Ascending aorta (tissue), 2 donors: ENCODE data around the gene NUDT9. TPM values are rescaled to one million over a fixed set of nuclear protein-coding genes. Genes with fewer than 3 reads are reported as not detected.
"Not testable (repeated sequence)": the region's sequence is repeated elsewhere in the genome, so short reads cannot be mapped to it uniquely, and the experiment has no call there.

Experiments
- DNase-seq, 2 donors: peaks; one replicate each; pipeline ENCODE4 v3.0.0-alpha.2; 2019; ENCODE audit warnings: low spot score in 2 of 2
- H3K27ac ChIP-seq, 2 donors: fragments of 200-600 bp; sonication (generic); one replicate each; pipeline ENCODE4 v1.5.1; 2016 to 2017; ENCODE audit warnings: mild to moderate bottlenecking in 1 of 2
- H3K27me3 ChIP-seq: fragments of 200-600 bp; sonication (generic); one replicate; pipeline ENCODE4 v1.5.1; 2017
- H3K36me3 ChIP-seq, 2 donors: fragments of 200-600 bp; sonication (generic); one replicate each; pipeline ENCODE4 v1.5.1; 2016
- H3K4me1 ChIP-seq, 2 donors: fragments of 200-600 bp; sonication (generic); one replicate each; pipeline ENCODE4 v1.5.1; 2016 to 2017; ENCODE audit warnings: mild to moderate bottlenecking in 1 of 2
- H3K4me3 ChIP-seq, 2 donors: fragments of 200-600 bp; sonication (generic); one replicate each; pipeline ENCODE4 v1.5.1; 2016 to 2017; ENCODE audit warnings: mild to moderate bottlenecking in 1 of 2
- H3K9me3 ChIP-seq, 2 donors: fragments of 200-600 bp; sonication (generic); one replicate each; pipeline ENCODE4 v1.5.1; 2016
- intact Hi-C: fragments of 100-400 bp; cut with DNase I; formaldehyde crosslinking; loops from one replicate; pipeline ENCODE4 v1.15.1; 2023
- total RNA-seq: library from RNA; depleted of rRNA; stranded (reverse); fragments of >200 nt; gene quantifications from one replicate; pipeline ENCODE4 v1.1.0, GENCODE V29; 2016
- TF ChIP-seq, protein P1 (sequence below), 3 experiments: fragments of 200-600 bp in 2 of 3; fragments of 450-650 bp in 1 of 3; sonication (generic) in 2 of 3; IDR thresholded peaks; one replicate each; pipeline ENCODE4 v1.5.1; 2016 to 2019; ENCODE audit warnings: antibody characterized with exemption in 3 of 3, mild to moderate bottlenecking in 1 of 3, moderate library complexity in 1 of 3

The NUDT9 gene
- total RNA-seq, 1 donor from 2014 or later, result 35.9 TPM

DNA sequence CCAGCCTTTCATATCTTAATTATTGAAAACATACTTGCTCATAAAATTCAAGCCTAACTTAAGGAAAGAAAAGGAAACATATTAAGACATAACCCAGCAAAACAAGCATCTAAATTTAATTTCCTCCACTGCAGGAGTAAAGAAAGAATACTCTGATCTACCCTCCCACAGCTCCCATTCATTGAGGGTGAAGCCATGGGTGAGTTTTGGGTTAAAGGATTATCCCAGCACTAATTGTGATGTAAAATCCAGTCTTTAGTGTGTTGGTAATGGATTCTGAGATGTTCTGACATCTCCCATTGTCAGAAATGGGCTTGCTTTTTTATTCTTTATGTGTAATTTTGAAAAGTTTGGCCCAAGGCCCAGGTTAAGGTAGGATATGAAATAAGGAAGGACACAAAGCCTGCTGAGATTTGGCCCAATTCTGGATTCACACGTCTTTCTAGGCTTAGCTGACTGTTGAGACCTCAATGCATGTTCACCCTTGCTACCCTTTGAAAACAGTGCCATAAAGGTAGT lies 56.4 kb downstream of the NUDT9 start:
- Histone ChIP-seq H3K36me3 (peaks cover 74 to 95% of the 10 kb centered on the region in 2 donors), H3K27ac (no peak overlapping the region), H3K9me3 (no peaks in the 10 kb centered on the region), H3K4me1 (no peaks in the 10 kb centered on the region), H3K4me3 (no peak overlapping the region), H3K27me3 (no peaks in the 10 kb centered on the region)
- intact Hi-C loops, result no loop called here
- no peak for DNase-seq
- TF ChIP-seq, protein P1, sequence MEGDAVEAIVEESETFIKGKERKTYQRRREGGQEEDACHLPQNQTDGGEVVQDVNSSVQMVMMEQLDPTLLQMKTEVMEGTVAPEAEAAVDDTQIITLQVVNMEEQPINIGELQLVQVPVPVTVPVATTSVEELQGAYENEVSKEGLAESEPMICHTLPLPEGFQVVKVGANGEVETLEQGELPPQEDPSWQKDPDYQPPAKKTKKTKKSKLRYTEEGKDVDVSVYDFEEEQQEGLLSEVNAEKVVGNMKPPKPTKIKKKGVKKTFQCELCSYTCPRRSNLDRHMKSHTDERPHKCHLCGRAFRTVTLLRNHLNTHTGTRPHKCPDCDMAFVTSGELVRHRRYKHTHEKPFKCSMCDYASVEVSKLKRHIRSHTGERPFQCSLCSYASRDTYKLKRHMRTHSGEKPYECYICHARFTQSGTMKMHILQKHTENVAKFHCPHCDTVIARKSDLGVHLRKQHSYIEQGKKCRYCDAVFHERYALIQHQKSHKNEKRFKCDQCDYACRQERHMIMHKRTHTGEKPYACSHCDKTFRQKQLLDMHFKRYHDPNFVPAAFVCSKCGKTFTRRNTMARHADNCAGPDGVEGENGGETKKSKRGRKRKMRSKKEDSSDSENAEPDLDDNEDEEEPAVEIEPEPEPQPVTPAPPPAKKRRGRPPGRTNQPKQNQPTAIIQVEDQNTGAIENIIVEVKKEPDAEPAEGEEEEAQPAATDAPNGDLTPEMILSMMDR (IDR thresholded peaks at IDR 0.05), result no peak

DNA sequence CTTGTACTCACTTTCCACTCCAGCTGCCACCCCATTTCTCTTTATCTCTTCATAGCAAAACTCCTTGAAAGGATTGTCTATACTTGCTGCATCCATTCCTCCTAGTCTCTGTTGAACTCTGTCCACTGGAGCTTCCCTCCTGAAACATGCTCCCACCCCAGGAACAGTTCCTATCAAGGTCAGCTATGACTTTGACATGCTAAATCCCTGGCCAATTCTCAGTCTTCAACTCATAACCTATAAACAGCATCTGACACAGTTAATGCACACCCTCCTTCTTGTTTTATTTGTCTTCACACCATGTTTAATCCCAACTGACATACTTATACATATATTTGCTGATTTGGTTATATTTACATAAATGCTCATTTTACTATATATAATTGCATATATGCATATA lies 59.0 kb downstream of the NUDT9 start:
- TF ChIP-seq, protein P1 (IDR thresholded peaks at IDR 0.05), result no peak
- Histone ChIP-seq H3K27me3 (no peaks in the 10 kb centered on the region), H3K9me3 (peaks cover 0 to 13% of the 10 kb centered on the region in 2 donors), H3K27ac (peak overlapping the region; percentile 8 to 46), H3K4me3 (no peak overlapping the region), H3K4me1 (no peaks in the 10 kb centered on the region), H3K36me3 (peaks cover 55 to 77% of the 10 kb centered on the region in 2 donors)
- intact Hi-C loops, result no loop called here
- DNase-seq, result no peak

DNA sequence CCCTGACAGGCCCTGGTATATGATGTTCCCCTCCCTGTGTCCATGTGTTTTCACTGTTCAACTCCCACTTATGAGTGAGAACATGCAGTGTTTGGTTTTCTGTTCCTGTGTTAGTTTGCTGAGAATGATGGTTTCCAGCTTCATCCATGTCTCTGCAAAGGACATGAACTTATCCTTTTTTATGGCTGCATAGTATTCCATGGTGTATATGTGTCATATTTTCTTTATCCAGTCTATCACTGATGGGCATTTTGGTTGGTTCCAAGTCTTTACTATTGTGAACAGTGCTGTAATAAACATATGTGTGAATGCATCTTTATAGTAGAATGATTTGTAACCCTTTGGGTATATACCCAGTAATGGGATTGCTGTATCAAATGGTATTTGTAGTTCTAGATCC lies 60.9 kb downstream of the NUDT9 start:
- intact Hi-C loops, H3K27me3 ChIP-seq, DNase-seq, H3K4me3 ChIP-seq, H3K4me1 ChIP-seq, H3K27ac ChIP-seq: not testable (repeated sequence)
- Histone ChIP-seq H3K36me3 (peaks cover 45 to 71% of the 10 kb centered on the region in 2 donors), H3K9me3 (peaks cover 0 to 23% of the 10 kb centered on the region in 2 donors)

DNA sequence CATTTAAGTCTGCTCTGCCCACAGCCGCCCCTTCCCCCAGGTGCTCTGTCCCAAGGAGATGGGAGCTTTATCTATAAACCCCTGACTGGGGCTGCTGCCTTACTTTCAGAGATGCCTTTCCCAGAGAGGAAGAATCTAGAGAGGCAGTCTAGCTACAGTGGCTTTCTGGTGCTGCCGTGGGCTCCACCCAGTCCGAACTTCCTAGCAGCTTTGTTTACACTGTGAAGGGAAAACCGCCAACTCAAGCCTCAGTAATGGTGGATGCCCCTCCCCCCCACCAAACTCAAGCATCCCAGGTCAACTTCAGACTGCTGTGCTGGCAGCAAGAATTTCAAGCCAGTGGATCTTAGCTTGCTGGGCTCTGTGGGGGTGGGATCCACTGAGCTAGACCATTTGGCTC lies 66.3 kb downstream of the NUDT9 start:
- peaks cover 68 to 72% of the 10 kb centered on the region in 2 donors for H3K36me3 ChIP-seq

DNA sequence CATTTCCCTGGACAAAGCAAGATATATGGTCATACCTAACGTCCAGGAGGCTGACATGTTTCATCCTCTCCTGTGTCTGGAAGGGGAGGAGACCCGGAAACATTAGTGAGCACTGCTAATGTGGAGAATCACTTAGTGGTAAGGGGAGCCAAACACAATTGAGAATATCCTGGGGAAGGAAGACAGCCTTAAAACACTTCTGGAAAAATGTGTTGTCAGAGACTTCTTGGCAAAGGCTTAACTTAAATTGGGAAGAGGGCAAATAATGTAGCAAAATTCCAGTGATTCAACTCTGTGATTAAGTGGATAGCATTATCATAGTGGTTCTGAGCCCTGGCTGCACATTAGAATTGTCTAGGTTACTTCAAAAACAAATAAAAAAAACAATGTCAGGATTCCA lies 67.3 kb downstream of the NUDT9 start:
- H3K27ac ChIP-seq, result peak overlapping the region; percentile 24 to 56
- H3K9me3 ChIP-seq, result peaks cover 0 to 23% of the 10 kb centered on the region in 2 donors
- H3K27me3 ChIP-seq, result no peaks in the 10 kb centered on the region
- no peak overlapping the region for H3K4me3 ChIP-seq
- H3K4me1 ChIP-seq, result peaks cover 7 to 11% of the 10 kb centered on the region in 2 donors
- TF ChIP-seq, protein P1 (IDR thresholded peaks at IDR 0.05), result no peak
- intact Hi-C loops, result loop anchor here (5.0 kb wide), 1 partner anchor 38 kb away; the partner anchor contains the start of gene SPARCL1
- H3K36me3 ChIP-seq, result peaks cover 73 to 76% of the 10 kb centered on the region in 2 donors
- DNase-seq, result no peak

More for the DNA sequence above, 66.3 kb downstream of the NUDT9 start:
- Histone ChIP-seq H3K27ac (peak overlapping the region; percentile 24 to 56), H3K9me3 (peaks cover 0 to 23% of the 10 kb centered on the region in 2 donors)
- H3K27me3 ChIP-seq, DNase-seq, H3K4me3 ChIP-seq, intact Hi-C loops, H3K4me1 ChIP-seq: not testable (repeated sequence)

DNA sequence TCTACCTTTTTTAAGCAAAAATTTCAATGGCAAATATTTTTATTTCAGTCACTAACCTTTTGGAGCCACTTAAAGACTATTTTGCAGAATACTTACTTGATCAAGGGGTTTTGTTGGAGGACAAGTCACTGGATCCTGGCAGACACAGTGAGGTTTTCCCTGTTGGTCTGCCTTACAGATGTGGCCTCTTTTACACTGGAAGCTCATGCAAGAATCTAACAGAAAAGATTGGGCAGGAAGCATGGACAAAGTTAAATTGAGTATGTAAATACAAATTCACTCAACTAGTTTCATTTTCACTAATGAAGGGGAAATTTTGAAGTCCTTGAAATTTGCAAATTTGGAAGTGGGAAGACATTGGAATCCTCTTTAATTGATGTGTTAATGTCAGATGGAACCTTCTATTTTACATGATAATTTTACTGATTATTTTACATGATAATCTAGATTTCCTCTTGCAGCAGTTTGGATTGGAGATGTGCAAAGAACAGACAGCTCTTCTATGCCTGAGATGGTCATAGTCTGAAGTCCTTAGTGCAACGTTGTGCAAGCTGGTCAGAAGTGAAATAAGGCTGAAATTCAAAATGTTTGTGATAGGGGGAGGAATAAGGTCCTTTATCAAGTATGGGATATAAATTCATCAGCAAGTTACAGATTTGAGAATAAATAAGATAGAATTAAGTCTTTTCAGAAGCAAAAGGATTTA lies 68.4 kb downstream of the NUDT9 start:
- intact Hi-C loops, result loop anchor here (5.0 kb wide), 1 partner anchor 36 kb away; the partner anchor contains the start of gene SPARCL1
- Histone ChIP-seq H3K36me3 (peaks cover 83 to 88% of the 10 kb centered on the region in 2 donors), H3K9me3 (peaks cover 0 to 15% of the 10 kb centered on the region in 2 donors), H3K4me1 (peaks cover 7 to 11% of the 10 kb centered on the region in 2 donors), H3K27me3 (no peaks in the 10 kb centered on the region), H3K27ac (peak overlapping the region; percentile 24 to 66), H3K4me3 (no peak overlapping the region)
- DNase-seq, result no peak
- TF ChIP-seq, protein P1 (IDR thresholded peaks at IDR 0.05), result no peak
